ENCODE results near the gene GPR146. TPM values are rescaled to one million over a fixed set of nuclear protein-coding genes. Genes with fewer than 3 reads are reported as not detected.

GPR146 gene
- polyA plus RNA-seq, 3 donors = 0.48 to 0.92 (median 0.48) TPM

DNA sequence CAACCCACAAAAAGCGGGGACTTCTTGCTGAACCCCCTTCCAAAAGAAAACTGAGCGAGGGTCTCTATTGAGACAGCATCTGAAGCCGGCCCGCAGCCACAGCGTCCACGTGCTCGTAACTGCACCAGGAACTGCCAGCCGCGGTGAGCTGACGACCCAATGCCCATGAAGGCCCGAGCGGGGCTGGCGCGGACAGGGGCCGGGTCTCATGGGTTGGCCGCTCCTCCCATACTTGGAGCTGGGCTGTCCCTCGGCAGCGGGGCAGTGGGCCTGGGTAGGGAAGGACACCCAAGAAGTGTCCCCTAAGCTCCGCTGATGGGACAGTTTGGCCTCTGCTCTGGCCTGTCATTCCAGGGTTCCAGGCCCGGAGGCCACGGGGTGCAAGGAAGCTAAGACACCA is 39.0 kb upstream of the GPR146 start:
- Mint-ChIP-seq H3K27me3 (ENCODE audit: low read depth in 3 of 3) (peaks cover 0 to 2% (median 0%) of the 10 kb centered on the region in 3 donors), H3K27ac (no peak overlapping the region), H3K36me3 (peaks cover 16 to 29% of the 10 kb centered on the region in 2 donors), H3K9me3 (peaks cover 0 to 3% (median 2%) of the 10 kb centered on the region in 7 donors), H3K4me3 (no peak overlapping the region), H3K4me1 (no peaks in the 10 kb centered on the region)
- Histone ChIP-seq H3K36me3 (replicated peaks in 1 of 2; ENCODE audit: control insufficient read depth in 1 of 2, insufficient read depth in 2 of 2, low read length in 2 of 2) (peaks cover 2 to 34% of the 10 kb centered on the region in 2 donors), H3K27me3 (ENCODE audit: control insufficient read depth in 2 of 2, insufficient read depth in 2 of 2, low read length in 2 of 2) (no peaks in the 10 kb centered on the region), H3K79me2 (ENCODE audit: insufficient read depth, low read length) (no peaks in the 10 kb centered on the region), H3K4me2 (replicated peaks; ENCODE audit: extremely low read depth, low read length, poor library complexity, severe bottlenecking) (no peak overlapping the region), H3K9me3 (replicated peaks in 1 of 2; ENCODE audit: control insufficient read depth in 1 of 2, insufficient read depth in 1 of 2, low read length in 2 of 2) (no peaks in the 10 kb centered on the region), H3K9ac (ENCODE audit: insufficient read depth, low read length, poor library complexity, severe bottlenecking) (no peak overlapping the region), H3K4me3 (replicated peaks in 1 of 3; ENCODE audit: low read depth in 2 of 3, low read length in 3 of 3) (no peak overlapping the region), H4K20me1 (ENCODE audit: insufficient read depth, low read length) (peaks cover under 1% of the 10 kb centered on the region), H2AFZ (ENCODE audit: insufficient read depth, low read depth, low read length, poor library complexity, severe bottlenecking) (no peak overlapping the region), H3K27ac (ENCODE audit: low read depth in 1 of 2, low read length in 2 of 2) (no peak overlapping the region), H3K4me1 (ENCODE audit: control insufficient read depth in 1 of 2, insufficient read depth in 2 of 2, low read length in 2 of 2) (no peaks in the 10 kb centered on the region)
- TF ChIP-seq, protein P1, sequence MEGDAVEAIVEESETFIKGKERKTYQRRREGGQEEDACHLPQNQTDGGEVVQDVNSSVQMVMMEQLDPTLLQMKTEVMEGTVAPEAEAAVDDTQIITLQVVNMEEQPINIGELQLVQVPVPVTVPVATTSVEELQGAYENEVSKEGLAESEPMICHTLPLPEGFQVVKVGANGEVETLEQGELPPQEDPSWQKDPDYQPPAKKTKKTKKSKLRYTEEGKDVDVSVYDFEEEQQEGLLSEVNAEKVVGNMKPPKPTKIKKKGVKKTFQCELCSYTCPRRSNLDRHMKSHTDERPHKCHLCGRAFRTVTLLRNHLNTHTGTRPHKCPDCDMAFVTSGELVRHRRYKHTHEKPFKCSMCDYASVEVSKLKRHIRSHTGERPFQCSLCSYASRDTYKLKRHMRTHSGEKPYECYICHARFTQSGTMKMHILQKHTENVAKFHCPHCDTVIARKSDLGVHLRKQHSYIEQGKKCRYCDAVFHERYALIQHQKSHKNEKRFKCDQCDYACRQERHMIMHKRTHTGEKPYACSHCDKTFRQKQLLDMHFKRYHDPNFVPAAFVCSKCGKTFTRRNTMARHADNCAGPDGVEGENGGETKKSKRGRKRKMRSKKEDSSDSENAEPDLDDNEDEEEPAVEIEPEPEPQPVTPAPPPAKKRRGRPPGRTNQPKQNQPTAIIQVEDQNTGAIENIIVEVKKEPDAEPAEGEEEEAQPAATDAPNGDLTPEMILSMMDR (IDR thresholded peaks at IDR 0.05) = no peak
- no peak for DNase-seq
- WGBS (ENCODE audit: insufficient coverage) = 96% methylated on average over 21 of the region's 21 CpGs
- intact Hi-C loops (cut with micrococcal nuclease) = no loop called here

DNA sequence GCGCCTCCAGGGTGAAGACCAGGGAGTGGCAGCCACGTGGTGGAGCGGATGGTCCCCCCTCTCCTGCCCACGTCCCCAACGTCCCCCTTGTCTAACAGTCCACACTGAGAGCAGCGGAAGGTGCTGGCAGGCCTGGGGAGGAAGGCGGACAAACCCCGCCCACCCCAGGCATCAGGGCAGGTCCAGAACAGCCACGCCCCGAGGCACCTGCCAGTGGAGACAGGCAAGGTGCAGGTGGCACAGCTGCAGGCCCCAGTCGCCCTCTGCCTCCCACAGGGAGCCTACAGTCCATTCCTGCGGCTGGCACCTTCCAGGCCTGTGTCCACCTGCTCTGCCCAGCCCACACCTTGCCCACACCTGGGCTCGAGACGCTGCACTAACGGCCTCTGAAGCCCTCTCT is 36.4 kb upstream of the GPR146 start:
- no peak overlapping the region for H3K4me2 ChIP-seq (replicated peaks; ENCODE audit: extremely low read depth, low read length, poor library complexity, severe bottlenecking)
- no peaks in the 10 kb centered on the region for H3K79me2 ChIP-seq (ENCODE audit: insufficient read depth, low read length)
- H2AFZ ChIP-seq (ENCODE audit: insufficient read depth, low read depth, low read length, poor library complexity, severe bottlenecking) = no peak overlapping the region
- intact Hi-C loops (cut with micrococcal nuclease) = no loop called here
- H3K9ac ChIP-seq (ENCODE audit: insufficient read depth, low read length, poor library complexity, severe bottlenecking) = no peak overlapping the region
- Mint-ChIP-seq H3K27ac (no peak overlapping the region), H3K36me3 (peaks cover 16 to 26% of the 10 kb centered on the region in 2 donors), H3K27me3 (ENCODE audit: low read depth in 3 of 3) (peaks cover 0 to 7% (median 0%) of the 10 kb centered on the region in 3 donors), H3K9me3 (peaks cover 0 to 3% (median 2%) of the 10 kb centered on the region in 7 donors), H3K4me3 (no peak overlapping the region), H3K4me1 (peaks cover 3% of the 10 kb centered on the region)
- H3K4me3 ChIP-seq (replicated peaks in 1 of 3; ENCODE audit: low read depth in 2 of 3, low read length in 3 of 3) = no peak overlapping the region
- H3K4me1 ChIP-seq (ENCODE audit: control insufficient read depth in 1 of 2, insufficient read depth in 2 of 2, low read length in 2 of 2) = no peaks in the 10 kb centered on the region
- no peak overlapping the region for H3K27ac ChIP-seq (ENCODE audit: low read depth in 1 of 2, low read length in 2 of 2)
- no peak for DNase-seq
- no peaks in the 10 kb centered on the region for H3K9me3 ChIP-seq (replicated peaks in 1 of 2; ENCODE audit: control insufficient read depth in 1 of 2, insufficient read depth in 1 of 2, low read length in 2 of 2)
- WGBS (ENCODE audit: insufficient coverage) = 94% methylated on average over 14 of the region's 15 CpGs
- H4K20me1 ChIP-seq (ENCODE audit: insufficient read depth, low read length) = peaks cover 23% of the 10 kb centered on the region
- H3K36me3 ChIP-seq (replicated peaks in 1 of 2; ENCODE audit: control insufficient read depth in 1 of 2, insufficient read depth in 2 of 2, low read length in 2 of 2) = peaks cover 2 to 34% of the 10 kb centered on the region in 2 donors
- TF ChIP-seq, protein P1 (IDR thresholded peaks at IDR 0.05) = no peak
- H3K27me3 ChIP-seq (ENCODE audit: control insufficient read depth in 2 of 2, insufficient read depth in 2 of 2, low read length in 2 of 2) = no peaks in the 10 kb centered on the region

Data from CD14-positive monocyte (primary cell).